ENCODE results near the gene COMMD8.

The COMMD8 gene

GRCh38 chr4:47473141-47473750 is 9.7 kb upstream of the COMMD8 start:
- no peak for DNase-seq

- no peak for DNase-seq
Observed at GRCh38 chr4:47471591-47471990, 8.1 kb upstream of the COMMD8 start.

GRCh38 chr4:47471064-47471463 is 7.6 kb upstream of the COMMD8 start:
- no peak for DNase-seq

- DNase-seq = no peak
Observed at GRCh38 chr4:47469951-47470350, 6.4 kb upstream of the COMMD8 start.

GRCh38 chr4:47468706-47469365 is 5.3 kb upstream of the COMMD8 start:
- no peak for DNase-seq

- no peak for DNase-seq
Observed at GRCh38 chr4:47466056-47466785, 2.7 kb upstream of the COMMD8 start.

- no peak for DNase-seq
Observed at GRCh38 chr4:47465004-47465403, 1.5 kb upstream of the COMMD8 start.

- DNase-seq = peak in 2 of 56 donors; percentile 38 to 46
Observed at GRCh38 chr4:47462799-47463234, 685 bp downstream of the COMMD8 start.

- no peak for DNase-seq
Observed at GRCh38 chr4:47451657-47452056, 11.8 kb downstream of the COMMD8 start.

- no peak for DNase-seq
Observed at GRCh38 chr4:47444031-47444430, 19.5 kb downstream of the COMMD8 start.

- DNase-seq = peak in 8 of 56 donors; percentile 0 to 22 (median 0)
Observed at GRCh38 chr4:47442980-47443379, 20.5 kb downstream of the COMMD8 start.

- DNase-seq = no peak
Observed at GRCh38 chr4:47434931-47435330, 28.6 kb downstream of the COMMD8 start.

- no peak for DNase-seq
Observed at GRCh38 chr4:47432749-47433148, 30.8 kb downstream of the COMMD8 start.

- DNase-seq = no peak
Observed at GRCh38 chr4:47427935-47428334, 35.6 kb downstream of the COMMD8 start.

- no peak for DNase-seq
Observed at GRCh38 chr4:47425628-47426027, 37.9 kb downstream of the COMMD8 start.

GRCh38 chr4:47419296-47419695 is 44.2 kb downstream of the COMMD8 start:
- no peak for DNase-seq

- DNase-seq = no peak
Observed at GRCh38 chr4:47418147-47418546, 45.4 kb downstream of the COMMD8 start.

- DNase-seq = no peak
Observed at GRCh38 chr4:47415719-47416118, 47.8 kb downstream of the COMMD8 start.

- no peak for DNase-seq
Observed at GRCh38 chr4:47413521-47413920, 50.0 kb downstream of the COMMD8 start.

GRCh38 chr4:47410271-47410670 is 53.2 kb downstream of the COMMD8 start:
- DNase-seq = no peak

- DNase-seq = no peak
Observed at GRCh38 chr4:47406408-47406807, 57.1 kb downstream of the COMMD8 start.
